ENCODE measurements around the gene CRIM1.

- TF ChIP-seq CTCF (IDR thresholded peaks at IDR 0.05 in 4 of 5, conservative IDR thresholded peaks at IDR 0.05 in 1 of 5) (no peak), POLR2A (IDR thresholded peaks at IDR 0.05) (peak; percentile 92 to 98)
Measured at GRCh38 chr2:36355151-36355889, at the start of gene CRIM1.
